ENCODE results near the gene KLF17. TPM values are rescaled to one million over a fixed set of nuclear protein-coding genes. Genes with fewer than 3 reads are reported as not detected.

The KLF17 gene
- total and polyA plus RNA-seq, 2 of the 8 experiments (the other 6 are each of a cell fraction or from before 2014, with no cell fraction given), result not detected

- Histone ChIP-seq H3K4me2 (ENCODE audit: insufficient read depth in 1 of 2, low read depth in 2 of 2, low read length in 2 of 2) (peak overlapping the region; percentile 49 to 52), H2BK20ac (ENCODE audit: low read length) (peak overlapping the region; percentile 15; the same call in 1 of the 2 replicates), H4K5ac (ENCODE audit: insufficient read length, low read depth, low read length) (no peak overlapping the region), H3K9me3 (ENCODE audit: insufficient read depth in 2 of 2, low read depth in 1 of 2, low read length in 1 of 2) (no peaks in the 10 kb centered on the region), H3K4me1 (replicated peaks in 1 of 4; ENCODE audit: control insufficient read depth in 3 of 4, insufficient read depth in 4 of 4, low read length in 3 of 4) (peaks cover 8 to 19% (median 13%) of the 10 kb centered on the region in 4 experiments), H4K20me1 (replicated peaks in 1 of 2; ENCODE audit: control insufficient read depth in 1 of 2, insufficient read depth in 2 of 2, low read length in 2 of 2) (no peaks in the 10 kb centered on the region), H3K18ac (ENCODE audit: extremely low read depth, low read length) (no peak overlapping the region), H2BK15ac (ENCODE audit: low read length) (no peak overlapping the region), H3K4me3 (ENCODE audit: extremely low read depth in 1 of 4, insufficient read depth in 2 of 4, low read depth in 3 of 4, low read length in 4 of 4) (no peak overlapping the region), H3K23me2 (ENCODE audit: low read depth, low read length) (no peaks in the 10 kb centered on the region; the same call in 1 of the 2 replicates), H2AK5ac (ENCODE audit: low read depth, low read length) (no peak overlapping the region), H3K14ac (ENCODE audit: insufficient read length) (no peak overlapping the region), H2BK5ac (ENCODE audit: low read depth, low read length) (no peak overlapping the region), H3K79me2 (ENCODE audit: control insufficient read depth in 1 of 2, insufficient read depth in 2 of 2, low read length in 2 of 2) (no peaks in the 10 kb centered on the region), H4K91ac (replicated peaks; ENCODE audit: insufficient read length, low read length) (no peak overlapping the region), H3K27ac (ENCODE audit: low read depth, low read length) (no peak overlapping the region), H3K27me3 (replicated peaks in 1 of 4; ENCODE audit: control insufficient read depth in 3 of 4, extremely low read depth in 1 of 4, insufficient read depth in 3 of 4, low read length in 3 of 4) (peaks cover 0 to 2% (median 0%) of the 10 kb centered on the region in 4 experiments; a peak in 1 of 7 replicates), H2BK12ac (ENCODE audit: low read depth, low read length) (no peak overlapping the region), H4K8ac (ENCODE audit: extremely low read depth, insufficient read depth, low read length) (no peak overlapping the region), H3K4ac (replicated peaks; ENCODE audit: insufficient read length, low read depth, low read length) (no peak overlapping the region), H3K9ac (replicated peaks in 1 of 4; ENCODE audit: extremely low read depth in 1 of 4, low read depth in 3 of 4, low read length in 3 of 4) (no peak overlapping the region), H3K23ac (ENCODE audit: insufficient read length) (no peak overlapping the region), H3K36me3 (ENCODE audit: control insufficient read depth in 2 of 4, insufficient read depth in 4 of 4, low read length in 3 of 4) (no peaks in the 10 kb centered on the region), H2AFZ (ENCODE audit: low read length) (no peak overlapping the region), H2BK120ac (replicated peaks; ENCODE audit: low read depth, low read length) (no peak overlapping the region), H3K56ac (replicated peaks; ENCODE audit: insufficient read length, low read depth, low read length) (no peak overlapping the region), H3K79me1 (ENCODE audit: low read depth, low read length) (no peaks in the 10 kb centered on the region)
- 76% methylated on average over 13 of the region's 13 CpGs; no CpG with 5 or more reads in 1 of the 2 experiments for WGBS, 2 experiments (ENCODE audit: extremely low coverage in 1 of 2, insufficient coverage in 1 of 2, insufficient read length in 1 of 2, insufficient replicate concordance in 2 of 2, low coverage in 1 of 2, low lambda C conversion rate in 2 of 2, missing lambda C conversion rate in 1 of 2)
- DNase-seq (ENCODE audit: low read depth in 1 of 2, low spot score in 2 of 2) (no peak), FAIRE-seq (no peak)
- ChIA-PET POLR2A (ENCODE audit: partially characterized antibody) (interaction anchor here (0.9 kb wide), 1 partner anchor 521 kb away, joined by 4 read pairs; no protein-coding TSS in a partner anchor), CTCF (ENCODE audit: partially characterized antibody) (interaction anchor here (0.7 to 1.4 kb wide), 7 partner anchors 13 to 206 kb away, joined by 3 to 5 read pairs (median 3); no protein-coding TSS in a partner anchor)
- TF ChIP-seq TEAD4 (IDR thresholded peaks at IDR 0.05; ENCODE audit: low read depth, low read length), result no peak
- TF ChIP-seq RFX5 (IDR thresholded peaks at IDR 0.05; ENCODE audit: borderline replicate concordance, low read depth, low read length), result no peak
- no peak for TF ChIP-seq CTBP2 (IDR thresholded peaks at IDR 0.05; ENCODE audit: borderline replicate concordance, insufficient read depth, insufficient read length, low read length)
Observed at GRCh38 chr1:44089371-44090048, 29.1 kb upstream of the KLF17 start.

Data from H1 (cell line).